GM18526 (cell line): ENCODE measurements around the gene IFNAR2.
A peak's percentile ranks its signal among the peaks of the same experiment; 100 is the strongest.

Experiments
- POLR2A ChIP-seq: IDR thresholded peaks from 3 replicates; pipeline ENCODE4 v1.6.1; 2011; ENCODE audit not compliant: insufficient read length; ENCODE audit errors: extremely low read depth

Gene IFNAR2

GRCh38 chr21:33251119-33251518 lies 21.4 kb downstream of the IFNAR2 start:
- no peak for TF ChIP-seq POLR2A

- TF ChIP-seq POLR2A, result no peak
These were observed 25.0 kb downstream of the IFNAR2 start for GRCh38 chr21:33254766-33255165.

GRCh38 chr21:33255404-33255803 lies 25.7 kb downstream of the IFNAR2 start:
- TF ChIP-seq POLR2A, result no peak

- TF ChIP-seq POLR2A, result no peak
These were observed 26.3 kb downstream of the IFNAR2 start for GRCh38 chr21:33256019-33256418.

- no peak for TF ChIP-seq POLR2A
These were observed 27.5 kb downstream of the IFNAR2 start for GRCh38 chr21:33257094-33257803.

- TF ChIP-seq POLR2A, result no peak
These were observed 28.7 kb downstream of the IFNAR2 start for GRCh38 chr21:33258475-33258874.

GRCh38 chr21:33259428-33259827 lies 29.7 kb downstream of the IFNAR2 start:
- no peak for TF ChIP-seq POLR2A

GRCh38 chr21:33259995-33260394 lies 30.3 kb downstream of the IFNAR2 start:
- TF ChIP-seq POLR2A, result no peak

- no peak for TF ChIP-seq POLR2A
These were observed 31.9 kb downstream of the IFNAR2 start for GRCh38 chr21:33261635-33262034.

GRCh38 chr21:33262921-33263320 lies 33.2 kb downstream of the IFNAR2 start:
- TF ChIP-seq POLR2A, result no peak

- TF ChIP-seq POLR2A, result no peak
These were observed 34.8 kb downstream of the IFNAR2 start for GRCh38 chr21:33264561-33264960.

- no peak for TF ChIP-seq POLR2A
These were observed 35.9 kb downstream of the IFNAR2 start for GRCh38 chr21:33265664-33266049.

GRCh38 chr21:33266050-33266788 lies 36.5 kb downstream of the IFNAR2 start, which contains the start of gene IL10RB:
TSS of gene IL10RB (plus strand) at chr21:33266367. CDS start at chr21:33266466, 99 bp downstream.
- TF ChIP-seq POLR2A, result peak; percentile 64

- TF ChIP-seq POLR2A, result no peak
These were observed 37.0 kb downstream of the IFNAR2 start for GRCh38 chr21:33266789-33267135.

- no peak for TF ChIP-seq POLR2A
These were observed 37.5 kb downstream of the IFNAR2 start for GRCh38 chr21:33267250-33267649.

- TF ChIP-seq POLR2A, result no peak
These were observed 38.6 kb downstream of the IFNAR2 start for GRCh38 chr21:33268393-33268736.
